Vagina (tissue), 2 donors: ENCODE data around the gene CEBPZOS. TPM values are rescaled to one million over a fixed set of nuclear protein-coding genes. Genes with fewer than 3 reads are reported as not detected.
A peak's percentile ranks its signal among the peaks of the same experiment; 100 is the strongest.
"Not testable (repeated sequence)": the region's sequence is repeated elsewhere in the genome, so short reads cannot be mapped to it uniquely, and the experiment has no call there.

Experiments
- DNase-seq, 2 donors: peaks; one replicate each; pipeline ENCODE4 v3.0.0-alpha.2; 2017; ENCODE audit errors: extremely low spot score in 2 of 2
- H3K27ac ChIP-seq: fragments of 200-600 bp; sonication (generic); one replicate; pipeline ENCODE4 v1.5.1; 2019
- H3K27me3 ChIP-seq: fragments of 200-600 bp; sonication (generic); one replicate; pipeline ENCODE4 v1.5.1; 2019
- H3K36me3 ChIP-seq, 2 donors: fragments of 200-600 bp; sonication (generic); one replicate each; pipeline ENCODE4 v1.5.1; 2017 to 2019
- H3K4me1 ChIP-seq: fragments of 200-600 bp; sonication (generic); one replicate; pipeline ENCODE4 v1.5.1; 2019
- H3K4me3 ChIP-seq, 2 donors: fragments of 200-600 bp; sonication (generic); 1 replicate in 1 of 2; 2 replicates in 1 of 2; pipeline ENCODE4 v1.5.1; 2016 to 2019
- H3K9me3 ChIP-seq: fragments of 200-600 bp; sonication (generic); one replicate; pipeline ENCODE4 v1.5.1; 2019
- CTCF ChIP-seq, 3 experiments: fragments of 450-650 bp in 2 of 3; fragments of 200-600 bp in 1 of 3; sonication (generic) in 1 of 3; IDR thresholded peaks; one replicate each; pipeline ENCODE4 v1.5.1; 2017 to 2019; ENCODE audit warnings: antibody characterized with exemption in 3 of 3, mild to moderate bottlenecking in 2 of 3, moderate library complexity in 2 of 3
- POLR2A ChIP-seq, 2 donors: fragments of 450-650 bp; IDR thresholded peaks; one replicate each; pipeline ENCODE4 v1.6.1; 2017; ENCODE audit warnings: antibody characterized with exemption in 2 of 2, mild to moderate bottlenecking in 2 of 2, moderate library complexity in 2 of 2
- POLR2AphosphoS5 ChIP-seq, 2 donors: sonication (generic); formaldehyde crosslinking; IDR thresholded peaks; one replicate each; pipeline ENCODE4 v1.9.0; 2017; ENCODE audit warnings: antibody characterized with exemption in 2 of 2, mild to moderate bottlenecking in 2 of 2, low read depth in 1 of 2; ENCODE audit not compliant: insufficient read depth in 1 of 2
- intact Hi-C: fragments of 100-400 bp; cut with DNase I; formaldehyde crosslinking; loops from one replicate; pipeline ENCODE4 v1.15.1; 2023
- total RNA-seq: library from RNA; depleted of rRNA; stranded (reverse); fragments of >200 nt; gene quantifications from one replicate; pipeline ENCODE4 v1.2.3, GENCODE V29; 2016

CEBPZOS gene
- total RNA-seq, 1 donor from 2014 or later = 23.6 TPM

DNA sequence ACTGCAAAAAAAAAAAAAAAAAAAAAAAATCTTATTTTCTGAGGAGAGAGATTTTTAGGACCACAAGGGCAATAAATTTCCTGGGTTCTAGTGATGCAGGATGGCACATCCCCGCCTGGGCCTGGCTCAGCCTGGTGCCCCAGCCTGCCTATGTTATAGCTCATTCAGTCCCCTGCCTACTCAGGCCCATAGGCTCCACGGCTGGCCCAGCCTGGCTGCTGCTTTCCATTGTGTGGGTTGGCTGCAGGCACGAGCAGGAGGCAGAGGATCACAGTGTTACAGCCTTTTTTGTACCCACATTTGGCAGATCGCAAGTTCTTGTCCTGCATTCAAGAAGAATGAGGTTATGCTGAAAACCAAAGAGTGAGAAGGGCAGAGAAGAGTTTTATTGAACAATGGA is 5.0 kb upstream of the CEBPZOS start:
- no peak for TF ChIP-seq CTCF (IDR thresholded peaks at IDR 0.05)
- TF ChIP-seq POLR2AphosphoS5 (IDR thresholded peaks at IDR 0.05; ENCODE audit: insufficient read depth in 1 of 2, low read depth in 1 of 2) = no peak
- no peak for TF ChIP-seq POLR2A (IDR thresholded peaks at IDR 0.05)
- no peak for DNase-seq

GRCh38 chr2:37191747-37192146 is 4.5 kb upstream of the CEBPZOS start:
- Histone ChIP-seq H3K27me3 (no peaks in the 10 kb centered on the region), H3K4me1 (no peaks in the 10 kb centered on the region), H3K27ac (no peak overlapping the region), H3K4me3 (no peak overlapping the region), H3K9me3 (no peaks in the 10 kb centered on the region), H3K36me3 (no peaks in the 10 kb centered on the region)
- TF ChIP-seq CTCF (IDR thresholded peaks at IDR 0.05) (no peak), POLR2A (IDR thresholded peaks at IDR 0.05) (no peak), POLR2AphosphoS5 (IDR thresholded peaks at IDR 0.05; ENCODE audit: insufficient read depth in 1 of 2, low read depth in 1 of 2) (no peak)
- intact Hi-C loops = no loop called here
- no peak for DNase-seq

More for the DNA sequence above, 5.0 kb upstream of the CEBPZOS start:
- no peaks in the 10 kb centered on the region for H3K36me3 ChIP-seq
- H3K4me3 ChIP-seq = no peak overlapping the region
- no peaks in the 10 kb centered on the region for H3K27me3 ChIP-seq
- H3K4me1 ChIP-seq = no peaks in the 10 kb centered on the region
- H3K9me3 ChIP-seq = no peaks in the 10 kb centered on the region
- H3K27ac ChIP-seq = no peak overlapping the region
- intact Hi-C loops = no loop called here

- Histone ChIP-seq H3K9me3 (no peaks in the 10 kb centered on the region), H3K4me3 (no peak overlapping the region), H3K27ac (no peak overlapping the region), H3K36me3 (no peaks in the 10 kb centered on the region), H3K27me3 (no peaks in the 10 kb centered on the region), H3K4me1 (peaks cover 8% of the 10 kb centered on the region)
- DNase-seq = no peak
- intact Hi-C loops = no loop called here
- no peak for TF ChIP-seq POLR2AphosphoS5 (IDR thresholded peaks at IDR 0.05; ENCODE audit: insufficient read depth in 1 of 2, low read depth in 1 of 2)
Observed at GRCh38 chr2:37192551-37192950, 3.7 kb upstream of the CEBPZOS start.

DNA sequence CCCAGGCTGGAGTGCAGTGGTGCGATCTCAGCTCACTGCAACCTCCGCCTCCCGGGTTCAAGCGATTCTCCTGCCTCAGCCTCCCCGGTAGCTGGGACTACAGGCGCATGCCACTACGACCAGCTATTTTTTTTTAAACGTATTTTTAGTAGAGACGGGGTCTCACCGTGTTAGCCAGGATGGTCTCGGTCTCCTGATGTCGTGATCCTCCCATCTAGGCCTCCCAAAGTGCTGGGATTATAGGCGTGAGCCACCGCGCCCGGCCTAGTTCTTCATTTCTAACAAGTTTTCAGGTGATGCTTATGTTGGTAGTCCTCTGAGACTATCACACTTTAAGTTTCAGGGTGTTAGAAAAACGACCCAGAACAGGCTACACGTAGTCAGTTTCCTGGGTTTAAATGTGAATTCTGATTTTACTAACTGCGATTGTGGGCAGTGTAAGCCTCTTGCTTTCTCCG is 405 bp upstream of the CEBPZOS start:
- H3K36me3 ChIP-seq, DNase-seq, H3K9me3 ChIP-seq, intact Hi-C loops, H3K27me3 ChIP-seq: not testable (repeated sequence)
- H3K4me3 ChIP-seq = peak overlapping the region; percentile 81 to 93
- peaks cover 21% of the 10 kb centered on the region for H3K4me1 ChIP-seq
- peak overlapping the region; percentile 91 for H3K27ac ChIP-seq

- Histone ChIP-seq H3K27ac (no peak overlapping the region), H3K4me1 (peaks cover 21% of the 10 kb centered on the region), H3K9me3 (no peaks in the 10 kb centered on the region), H3K36me3 (peaks cover 3 to 31% of the 10 kb centered on the region in 2 donors), H3K27me3 (no peaks in the 10 kb centered on the region), H3K4me3 (no peak overlapping the region)
- intact Hi-C loops = no loop called here
- TF ChIP-seq POLR2A (IDR thresholded peaks at IDR 0.05) (no peak), CTCF (IDR thresholded peaks at IDR 0.05) (no peak), POLR2AphosphoS5 (IDR thresholded peaks at IDR 0.05; ENCODE audit: insufficient read depth in 1 of 2, low read depth in 1 of 2) (no peak)
- DNase-seq = no peak
Observed at GRCh38 chr2:37198681-37199065, 2.4 kb downstream of the CEBPZOS start.

DNA sequence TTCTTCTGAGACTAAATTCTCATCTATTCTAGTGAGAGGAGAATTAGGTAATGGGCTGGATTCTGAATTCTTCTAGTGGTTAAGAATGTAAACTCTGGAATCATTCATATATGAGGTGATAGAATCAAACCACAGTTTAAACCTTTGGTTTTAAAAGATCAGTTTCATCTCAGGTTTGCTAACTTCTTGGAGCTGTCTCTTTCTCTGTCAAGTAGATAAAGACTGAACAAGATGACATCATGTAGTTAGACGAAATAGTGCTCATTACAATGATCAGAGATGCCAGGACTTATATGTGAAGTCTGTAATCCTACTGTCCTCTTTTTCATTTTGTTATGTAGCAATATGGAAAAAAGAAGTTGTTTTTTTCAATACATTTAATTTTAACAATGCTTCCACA is 4.9 kb downstream of the CEBPZOS start:
- H3K9me3 ChIP-seq = no peaks in the 10 kb centered on the region
- peaks cover 21% of the 10 kb centered on the region for H3K4me1 ChIP-seq
- H3K27me3 ChIP-seq = no peaks in the 10 kb centered on the region
- intact Hi-C loops = no loop called here
- no peak overlapping the region for H3K4me3 ChIP-seq
- peaks cover 3 to 55% of the 10 kb centered on the region in 2 donors for H3K36me3 ChIP-seq
- no peak for TF ChIP-seq POLR2A (IDR thresholded peaks at IDR 0.05)
- no peak for TF ChIP-seq POLR2AphosphoS5 (IDR thresholded peaks at IDR 0.05; ENCODE audit: insufficient read depth in 1 of 2, low read depth in 1 of 2)
- no peak for TF ChIP-seq CTCF (IDR thresholded peaks at IDR 0.05)
- DNase-seq = no peak
- H3K27ac ChIP-seq = no peak overlapping the region
